ENCODE data around the gene EXOC4.

DNA sequence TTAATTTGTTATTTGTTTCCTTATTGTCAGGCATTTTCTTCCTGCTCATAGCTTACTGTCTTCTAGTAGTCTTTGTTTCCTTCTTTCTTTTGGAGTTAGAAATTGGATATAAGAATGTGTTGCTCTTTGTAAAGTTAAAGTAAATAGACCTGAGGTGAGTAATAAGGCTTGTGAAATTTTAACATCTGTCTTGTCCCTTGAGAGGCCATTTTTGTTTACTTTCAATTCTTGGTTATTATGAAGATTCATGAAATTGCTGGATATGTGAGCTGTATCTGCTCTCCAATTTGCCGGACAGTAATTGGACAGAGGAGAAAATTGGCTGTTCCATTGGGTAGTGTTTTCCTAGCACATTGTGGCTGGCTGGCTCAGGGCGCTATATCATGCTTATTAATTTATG lies 260.7 kb downstream of the EXOC4 start:
- TF ChIP-seq, protein P1, sequence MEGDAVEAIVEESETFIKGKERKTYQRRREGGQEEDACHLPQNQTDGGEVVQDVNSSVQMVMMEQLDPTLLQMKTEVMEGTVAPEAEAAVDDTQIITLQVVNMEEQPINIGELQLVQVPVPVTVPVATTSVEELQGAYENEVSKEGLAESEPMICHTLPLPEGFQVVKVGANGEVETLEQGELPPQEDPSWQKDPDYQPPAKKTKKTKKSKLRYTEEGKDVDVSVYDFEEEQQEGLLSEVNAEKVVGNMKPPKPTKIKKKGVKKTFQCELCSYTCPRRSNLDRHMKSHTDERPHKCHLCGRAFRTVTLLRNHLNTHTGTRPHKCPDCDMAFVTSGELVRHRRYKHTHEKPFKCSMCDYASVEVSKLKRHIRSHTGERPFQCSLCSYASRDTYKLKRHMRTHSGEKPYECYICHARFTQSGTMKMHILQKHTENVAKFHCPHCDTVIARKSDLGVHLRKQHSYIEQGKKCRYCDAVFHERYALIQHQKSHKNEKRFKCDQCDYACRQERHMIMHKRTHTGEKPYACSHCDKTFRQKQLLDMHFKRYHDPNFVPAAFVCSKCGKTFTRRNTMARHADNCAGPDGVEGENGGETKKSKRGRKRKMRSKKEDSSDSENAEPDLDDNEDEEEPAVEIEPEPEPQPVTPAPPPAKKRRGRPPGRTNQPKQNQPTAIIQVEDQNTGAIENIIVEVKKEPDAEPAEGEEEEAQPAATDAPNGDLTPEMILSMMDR (IDR thresholded peaks at IDR 0.05) = no peak
- TF ChIP-seq POLR2AphosphoS5 (IDR thresholded peaks at IDR 0.05; ENCODE audit: low read depth, low read length) = no peak
- TF ChIP-seq, protein P2, sequence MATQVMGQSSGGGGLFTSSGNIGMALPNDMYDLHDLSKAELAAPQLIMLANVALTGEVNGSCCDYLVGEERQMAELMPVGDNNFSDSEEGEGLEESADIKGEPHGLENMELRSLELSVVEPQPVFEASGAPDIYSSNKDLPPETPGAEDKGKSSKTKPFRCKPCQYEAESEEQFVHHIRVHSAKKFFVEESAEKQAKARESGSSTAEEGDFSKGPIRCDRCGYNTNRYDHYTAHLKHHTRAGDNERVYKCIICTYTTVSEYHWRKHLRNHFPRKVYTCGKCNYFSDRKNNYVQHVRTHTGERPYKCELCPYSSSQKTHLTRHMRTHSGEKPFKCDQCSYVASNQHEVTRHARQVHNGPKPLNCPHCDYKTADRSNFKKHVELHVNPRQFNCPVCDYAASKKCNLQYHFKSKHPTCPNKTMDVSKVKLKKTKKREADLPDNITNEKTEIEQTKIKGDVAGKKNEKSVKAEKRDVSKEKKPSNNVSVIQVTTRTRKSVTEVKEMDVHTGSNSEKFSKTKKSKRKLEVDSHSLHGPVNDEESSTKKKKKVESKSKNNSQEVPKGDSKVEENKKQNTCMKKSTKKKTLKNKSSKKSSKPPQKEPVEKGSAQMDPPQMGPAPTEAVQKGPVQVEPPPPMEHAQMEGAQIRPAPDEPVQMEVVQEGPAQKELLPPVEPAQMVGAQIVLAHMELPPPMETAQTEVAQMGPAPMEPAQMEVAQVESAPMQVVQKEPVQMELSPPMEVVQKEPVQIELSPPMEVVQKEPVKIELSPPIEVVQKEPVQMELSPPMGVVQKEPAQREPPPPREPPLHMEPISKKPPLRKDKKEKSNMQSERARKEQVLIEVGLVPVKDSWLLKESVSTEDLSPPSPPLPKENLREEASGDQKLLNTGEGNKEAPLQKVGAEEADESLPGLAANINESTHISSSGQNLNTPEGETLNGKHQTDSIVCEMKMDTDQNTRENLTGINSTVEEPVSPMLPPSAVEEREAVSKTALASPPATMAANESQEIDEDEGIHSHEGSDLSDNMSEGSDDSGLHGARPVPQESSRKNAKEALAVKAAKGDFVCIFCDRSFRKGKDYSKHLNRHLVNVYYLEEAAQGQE (IDR thresholded peaks at IDR 0.05; ENCODE audit: insufficient read depth in 1 of 2, low read depth in 2 of 2, low read length in 1 of 2) = no peak
- no peak for TF ChIP-seq SIN3A (IDR thresholded peaks at IDR 0.05; ENCODE audit: borderline replicate concordance, insufficient read depth, low read depth, low read length)
- no peak for TF ChIP-seq TCF7L2 (IDR thresholded peaks at IDR 0.05; ENCODE audit: low read depth, low read length)

All from Panc1 (cell line).